Transverse colon (tissue), 4 donors: ENCODE data around the gene ASCL4. TPM values are rescaled to one million over a fixed set of nuclear protein-coding genes. Genes with fewer than 3 reads are reported as not detected.
"Not testable (repeated sequence)": the region's sequence is repeated elsewhere in the genome, so short reads cannot be mapped to it uniquely, and the experiment has no call there.

Experiments
- DNase-seq: peaks from one replicate; pipeline ENCODE4 v3.0.0-alpha.2; 2019
- H3K27ac ChIP-seq, 4 donors: fragments of 200-600 bp; sonication (generic); 2 replicates each; pipeline ENCODE4 v1.5.1; 2016 to 2018; ENCODE audit warnings: inconsistent platforms in 4 of 4
- H3K27me3 ChIP-seq: fragments of 200-600 bp; sonication (generic); 2 replicates; pipeline ENCODE4 v1.5.1; 2017; ENCODE audit warnings: inconsistent platforms
- H3K36me3 ChIP-seq, 4 donors: fragments of 200-600 bp; sonication (generic); 2 replicates each; pipeline ENCODE4 v1.5.1; 2017 to 2019; ENCODE audit warnings: inconsistent platforms in 4 of 4
- H3K4me1 ChIP-seq, 4 donors: fragments of 200-600 bp; sonication (generic); 2 replicates each; pipeline ENCODE4 v1.5.1; 2017 to 2020; ENCODE audit warnings: inconsistent platforms in 4 of 4
- H3K4me3 ChIP-seq, 4 donors: fragments of 200-600 bp; sonication (generic); 1 replicate in 1 of 4; 2 replicates in 3 of 4; pipeline versions ENCODE4 v1.5.1 to v1.6.1; 2017 to 2019; ENCODE audit warnings: inconsistent platforms in 4 of 4
- H3K9me3 ChIP-seq, 2 donors: fragments of 200-600 bp; sonication (generic); 2 replicates each; pipeline ENCODE4 v1.5.1; 2017 to 2019; ENCODE audit warnings: inconsistent platforms in 2 of 2
- CTCF ChIP-seq, 5 experiments: fragments of 200-600 bp in 3 of 5; fragments of 450-650 bp in 2 of 5; sonication (generic) in 3 of 5; IDR thresholded peaks; 1 replicate in 2 of 5; 2 replicates in 3 of 5; pipeline ENCODE4 v1.5.1; 2016 to 2017; ENCODE audit warnings: antibody characterized with exemption in 5 of 5, inconsistent platforms in 3 of 5, mild to moderate bottlenecking in 2 of 5, moderate library complexity in 1 of 5
- EP300 ChIP-seq: sonication (generic); formaldehyde crosslinking; IDR thresholded peaks from one replicate; pipeline ENCODE4 v1.6.1; 2017; ENCODE audit warnings: antibody characterized with exemption, low read depth
- POLR2A ChIP-seq: fragments of 450-650 bp; IDR thresholded peaks from one replicate; pipeline ENCODE4 v1.6.1; 2016; ENCODE audit warnings: antibody characterized with exemption, mild to moderate bottlenecking, moderate library complexity
- POLR2AphosphoS5 ChIP-seq, 3 donors: sonication (generic); formaldehyde crosslinking; IDR thresholded peaks; one replicate each; pipeline ENCODE4 v1.6.1; 2016; ENCODE audit warnings: antibody characterized with exemption in 3 of 3
- WGBS, 2 donors: methylation state at CpG; one replicate each; pipeline ENCODE4 v1.1.5; 2018; ENCODE audit warnings: low coverage in 1 of 2; 5-methylcytosine and 5-hydroxymethylcytosine counted together
- in situ Hi-C, 4 donors: fragments of 200-750 bp; cut with MboI; loops; one replicate each; pipeline versions ENCODE4 v1.15.0 to v1.15.1; 2017; ENCODE audit warnings: low sequenced_read_pairs in 3 of 4, low pct_ligation_motif_present in 1 of 4, low pct_unique_long_range_greater_than_20kb in 1 of 4
- intact Hi-C: fragments of 100-400 bp; cut with DNase I; formaldehyde crosslinking; loops from one replicate; pipeline ENCODE4 v1.15.1; 2023; ENCODE audit warnings: low total_unique reads
- total RNA-seq, 4 donors: library from RNA; depleted of rRNA; stranded (reverse); fragments of >200 nt; gene quantifications; one replicate each; pipeline ENCODE4 v1.1.0, GENCODE V29; 2016

The ASCL4 gene
- not detected for total RNA-seq

GRCh38 chr12:107774349-107775029 is at the start of gene ASCL4:
TSS of gene ASCL4 (plus strand) at chr12:107774704. CDS start at chr12:107775219, 515 bp downstream.
- Histone ChIP-seq H3K27ac (no peak within 1 kb of the TSS), H3K36me3 (no peaks in the 10 kb centered on the region), H3K4me1 (peaks cover 0 to 9% (median 0%) of the 10 kb centered on the region in 4 donors), H3K4me3 (peak within 1 kb of the TSS in 1 of 4 donors; percentile 29), H3K9me3 (no peaks in the 10 kb centered on the region), H3K27me3 (peaks cover 64% of the 10 kb centered on the region)
- WGBS, 2 donors, result 29 to 49% methylated on average over 9 to 13 of the region's 13 CpGs
- in situ Hi-C loops (loop anchor here in 1 of 4 donors (5.0 kb wide), 1 partner anchor 108 kb away; no protein-coding TSS in a partner anchor), intact Hi-C loops (no loop called here)
- no peak for TF ChIP-seq POLR2AphosphoS5 (IDR thresholded peaks at IDR 0.05)
- TF ChIP-seq POLR2A, result no peak
- DNase-seq, result no peak

GRCh38 chr12:107727327-107727726 is 47.2 kb upstream of the ASCL4 start:
- 42 to 50% methylated on average over 1 of the region's 1 CpG for WGBS, 2 donors

GRCh38 chr12:107727742-107728141 is 46.8 kb upstream of the ASCL4 start:
- H3K4me3 ChIP-seq, H3K27me3 ChIP-seq, H3K9me3 ChIP-seq, DNase-seq, H3K27ac ChIP-seq, in situ Hi-C loops, H3K36me3 ChIP-seq, H3K4me1 ChIP-seq, intact Hi-C loops: not testable (repeated sequence)
- WGBS, 2 donors, result 71% methylated on average over 1 of the region's 1 CpG; no CpG with 5 or more reads in 1 of the 2 donors

More at GRCh38 chr12:107727327-107727726, 47.2 kb upstream of the ASCL4 start:
- H3K27me3 ChIP-seq, H3K9me3 ChIP-seq, DNase-seq, H3K4me1 ChIP-seq, H3K27ac ChIP-seq, H3K4me3 ChIP-seq, in situ Hi-C loops, intact Hi-C loops, H3K36me3 ChIP-seq: not testable (repeated sequence)

GRCh38 chr12:107730618-107731341 is 43.7 kb upstream of the ASCL4 start:
- Histone ChIP-seq H3K4me3 (no peak overlapping the region), H3K9me3 (no peaks in the 10 kb centered on the region), H3K27me3 (no peaks in the 10 kb centered on the region), H3K27ac (no peak overlapping the region), H3K36me3 (peaks cover 0 to 19% (median 9%) of the 10 kb centered on the region in 4 donors), H3K4me1 (no peaks in the 10 kb centered on the region)
- in situ Hi-C loops (no loop called here), intact Hi-C loops (no loop called here)
- 51 to 65% methylated on average over 2 to 4 of the region's 4 CpGs for WGBS, 2 donors
- DNase-seq, result no peak
- TF ChIP-seq EP300 (no peak), POLR2A (no peak), CTCF (IDR thresholded peaks at IDR 0.05) (no peak), POLR2AphosphoS5 (IDR thresholded peaks at IDR 0.05) (no peak)

- Histone ChIP-seq H3K27ac (no peak overlapping the region), H3K4me1 (no peaks in the 10 kb centered on the region), H3K27me3 (no peaks in the 10 kb centered on the region), H3K4me3 (no peak overlapping the region), H3K9me3 (no peaks in the 10 kb centered on the region), H3K36me3 (peaks cover 0 to 25% (median 11%) of the 10 kb centered on the region in 4 donors)
- 81 to 93% methylated on average over 4 of the region's 4 CpGs for WGBS, 2 donors
- in situ Hi-C loops (no loop called here), intact Hi-C loops (no loop called here)
- no peak for TF ChIP-seq CTCF (IDR thresholded peaks at IDR 0.05)
- no peak for TF ChIP-seq POLR2AphosphoS5 (IDR thresholded peaks at IDR 0.05)
- TF ChIP-seq POLR2A, result no peak
- TF ChIP-seq EP300, result no peak
- DNase-seq, result no peak
These were observed 43.1 kb upstream of the ASCL4 start for GRCh38 chr12:107731366-107731765.
